HG03196 (cell line): ENCODE data around the gene DOHH.

Experiments used
- ATAC-seq: cut with Tn5 transposase; IDR thresholded peaks from one replicate; pipeline ENCODE4 v1.9.1; 2021; ENCODE audit not compliant: unreplicated experiment

The DOHH gene, protein sequence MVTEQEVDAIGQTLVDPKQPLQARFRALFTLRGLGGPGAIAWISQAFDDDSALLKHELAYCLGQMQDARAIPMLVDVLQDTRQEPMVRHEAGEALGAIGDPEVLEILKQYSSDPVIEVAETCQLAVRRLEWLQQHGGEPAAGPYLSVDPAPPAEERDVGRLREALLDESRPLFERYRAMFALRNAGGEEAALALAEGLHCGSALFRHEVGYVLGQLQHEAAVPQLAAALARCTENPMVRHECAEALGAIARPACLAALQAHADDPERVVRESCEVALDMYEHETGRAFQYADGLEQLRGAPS

GRCh38 chr19:3500429-3501101 is at the start of gene DOHH:
Gene DOHH, minus strand, starts transcription at chr19:3500674. Its CDS starts 3,860 bp downstream, at chr19:3496814.
- peak; percentile 82 for ATAC-seq

DNA sequence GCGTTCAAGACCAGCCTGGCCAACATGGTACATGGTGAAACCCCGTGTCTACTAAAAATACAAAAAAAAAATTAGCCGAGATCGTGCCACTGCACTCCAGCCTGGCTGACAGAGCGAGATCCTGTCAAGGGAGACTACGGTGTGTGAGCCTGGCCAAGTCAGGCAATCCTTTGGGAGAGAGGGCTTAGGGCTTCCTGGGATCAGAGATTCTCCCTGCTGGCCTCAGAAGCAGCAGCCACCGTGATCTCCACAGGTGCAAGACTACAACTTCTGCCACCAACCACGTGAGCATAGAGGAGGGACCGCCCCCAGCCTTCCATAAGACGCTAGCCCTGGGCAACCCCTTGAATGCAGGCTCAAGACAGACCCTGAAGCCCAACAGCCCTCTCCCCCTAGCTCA is 49.3 kb upstream of the DOHH start:
- ATAC-seq: no peak

DNA sequence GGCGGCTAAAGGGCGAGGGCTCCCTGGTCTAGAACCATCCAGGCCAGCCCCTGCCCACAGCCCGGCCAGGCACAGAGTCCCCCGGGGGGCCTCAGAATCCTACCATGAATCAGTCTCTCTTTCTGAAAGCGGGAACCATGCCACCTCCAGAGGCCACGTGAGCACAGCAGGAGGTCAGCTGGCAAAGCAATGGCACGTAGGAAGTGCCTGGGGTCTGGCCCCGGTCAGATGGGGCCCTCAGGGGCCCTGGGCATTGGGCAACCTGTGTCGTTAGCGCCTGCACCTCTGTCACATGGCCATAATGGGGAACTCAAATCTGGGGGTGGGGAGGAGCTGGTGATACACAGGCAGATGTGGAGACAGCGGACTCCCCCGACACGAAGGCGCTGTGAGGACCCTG is 48.1 kb upstream of the DOHH start:
- ATAC-seq: no peak

- no peak for ATAC-seq
These were observed 47.4 kb upstream of the DOHH start for GRCh38 chr19:3547767-3548282.

- ATAC-seq: no peak
These were observed 46.8 kb upstream of the DOHH start for GRCh38 chr19:3547301-3547731.

GRCh38 chr19:3546119-3546518 is 45.6 kb upstream of the DOHH start:
- ATAC-seq: no peak

DNA sequence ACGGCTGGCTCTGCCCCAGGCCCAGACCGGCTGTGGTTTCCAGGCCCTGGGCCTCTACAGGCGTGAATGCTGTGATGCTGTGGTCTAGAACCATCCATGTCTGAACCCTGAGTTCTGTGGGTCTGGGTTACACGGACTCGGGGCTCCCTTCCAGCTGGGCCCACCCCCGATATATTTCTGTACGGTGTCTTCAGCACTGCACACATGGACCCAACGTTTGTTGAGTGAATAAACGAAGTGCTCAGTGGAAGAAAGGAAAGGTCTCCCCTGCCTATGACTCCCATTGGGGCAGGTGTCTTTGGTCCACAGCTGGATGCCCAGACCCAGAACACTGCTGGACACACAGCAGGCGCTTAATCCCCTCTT is 45.2 kb upstream of the DOHH start:
- ATAC-seq: no peak

- no peak for ATAC-seq
These were observed 44.5 kb upstream of the DOHH start for GRCh38 chr19:3544742-3545668.

- no peak for ATAC-seq
These were observed 43.5 kb upstream of the DOHH start for GRCh38 chr19:3544058-3544376.

GRCh38 chr19:3543150-3544057 is 42.9 kb upstream of the DOHH start:
- ATAC-seq: no peak

- no peak for ATAC-seq
These were observed 39.3 kb upstream of the DOHH start for GRCh38 chr19:3539756-3540118.

DNA sequence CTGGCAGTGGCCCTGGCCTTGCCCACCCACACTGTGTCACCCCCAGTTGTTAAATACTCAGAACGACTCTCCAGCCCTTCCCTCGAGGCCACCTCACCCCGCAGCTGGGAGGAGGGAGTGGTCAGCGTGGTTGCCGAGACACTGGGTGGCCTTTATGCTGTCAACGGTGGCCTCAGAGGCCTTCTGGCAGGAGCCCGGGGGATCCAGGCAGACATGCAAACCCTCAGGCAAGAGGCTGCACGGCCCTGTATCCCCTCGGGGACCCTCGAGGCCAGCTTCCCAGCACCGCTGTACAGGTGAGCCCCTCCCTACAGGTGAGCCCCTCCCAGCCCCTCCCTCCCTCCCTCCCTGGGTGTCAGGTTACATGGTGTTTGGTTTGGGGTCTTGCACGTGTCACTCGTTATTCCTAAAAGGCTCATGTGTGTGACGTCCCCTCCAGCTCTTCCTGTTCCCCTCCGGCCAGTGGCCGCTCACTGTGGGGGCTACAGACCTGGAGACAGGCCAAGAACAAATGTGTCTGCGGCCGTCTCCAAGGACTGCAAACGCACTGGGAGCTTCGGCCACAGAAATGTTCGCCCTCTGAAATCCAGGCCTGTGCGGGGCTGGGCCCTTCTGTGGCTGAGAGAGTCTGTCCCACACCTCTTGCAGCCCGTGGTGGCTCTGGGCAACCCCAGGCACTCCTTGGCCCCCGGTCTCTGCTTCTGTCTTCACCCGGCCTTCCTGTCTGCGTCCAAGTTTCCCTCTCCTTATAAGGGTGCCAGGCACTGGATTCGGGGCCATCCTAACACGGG is 38.7 kb upstream of the DOHH start, which contains the start of gene TEKTIP1:
TSS of gene TEKTIP1 (plus strand) at position 210 of the 791 bp plus-strand sequence. CDS start at position 214, 4 bp downstream.
- ATAC-seq: no peak

DNA sequence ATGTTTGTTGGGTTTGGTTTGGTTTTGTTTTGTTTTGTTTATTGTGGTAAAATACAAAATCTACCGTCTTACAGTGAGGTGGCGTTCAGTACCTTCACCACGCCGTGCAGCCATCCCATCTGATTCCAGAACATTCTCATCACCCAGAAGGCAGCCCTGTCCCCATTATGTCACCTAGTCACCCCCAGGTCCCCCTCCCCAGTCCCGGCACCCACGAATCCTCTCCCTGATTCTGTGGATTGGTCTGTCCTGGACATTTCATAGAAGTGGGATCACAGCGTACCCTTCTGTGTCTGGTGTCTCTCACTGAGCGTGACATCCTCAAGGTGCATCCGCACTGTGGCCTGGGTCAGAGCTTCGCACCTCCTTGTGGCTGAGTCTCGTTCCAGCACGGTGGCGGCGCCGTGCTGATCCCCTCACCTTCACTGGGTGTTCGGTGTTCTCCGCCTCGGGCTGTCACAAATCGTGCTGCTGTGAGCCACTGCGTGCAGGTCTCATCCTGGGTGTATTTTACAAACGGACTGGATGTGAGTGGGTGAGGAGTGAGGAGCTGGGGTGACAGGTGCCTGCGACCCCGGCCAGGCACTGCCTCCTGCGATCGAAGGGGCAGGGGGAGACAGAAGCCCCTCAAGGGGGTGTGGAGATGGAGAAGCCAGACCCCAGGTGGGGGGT is 37.9 kb upstream of the DOHH start:
- ATAC-seq: no peak

DNA sequence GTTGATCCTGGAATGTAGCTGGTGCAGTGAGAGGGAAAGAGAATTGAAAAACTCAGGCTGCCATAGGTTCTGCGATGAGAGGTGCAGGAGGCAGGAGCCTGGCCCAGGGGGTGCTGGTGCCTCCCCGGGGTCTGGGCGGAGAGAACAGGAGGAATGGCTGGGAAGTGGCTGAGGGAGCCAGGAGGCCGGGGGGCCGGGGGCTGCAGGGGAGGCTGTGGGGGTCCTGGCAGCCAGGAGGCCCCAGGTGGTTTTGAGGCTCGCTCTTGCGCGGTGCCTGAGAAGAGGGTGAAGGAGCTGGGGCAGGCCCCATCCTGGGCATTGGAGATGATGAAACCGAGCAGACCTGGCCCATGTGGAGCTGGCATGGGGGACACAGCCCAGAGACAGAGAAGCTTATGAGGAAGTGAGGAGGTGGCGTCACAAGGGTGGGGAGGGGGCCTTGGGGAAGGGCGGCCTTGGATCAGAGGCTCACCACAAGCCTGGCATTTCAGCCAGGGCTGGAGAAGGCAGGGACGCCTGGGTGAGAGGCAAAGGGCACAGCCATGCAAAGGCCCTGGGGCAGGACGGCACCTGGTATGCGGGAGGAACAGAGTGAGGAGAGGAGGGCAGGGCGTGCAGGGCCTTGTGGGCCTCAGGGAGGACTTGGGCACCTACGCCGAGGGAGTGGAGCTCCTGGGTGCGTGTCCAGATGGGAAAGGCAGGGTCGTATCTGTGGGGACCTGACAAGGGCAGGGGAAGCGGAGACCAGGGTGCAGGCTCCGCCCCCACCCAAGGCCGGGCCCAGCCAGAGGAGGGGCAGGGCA is 37.2 kb upstream of the DOHH start:
- ATAC-seq: no peak

- no peak for ATAC-seq
These were observed 36.6 kb upstream of the DOHH start for GRCh38 chr19:3537101-3537437.

DNA sequence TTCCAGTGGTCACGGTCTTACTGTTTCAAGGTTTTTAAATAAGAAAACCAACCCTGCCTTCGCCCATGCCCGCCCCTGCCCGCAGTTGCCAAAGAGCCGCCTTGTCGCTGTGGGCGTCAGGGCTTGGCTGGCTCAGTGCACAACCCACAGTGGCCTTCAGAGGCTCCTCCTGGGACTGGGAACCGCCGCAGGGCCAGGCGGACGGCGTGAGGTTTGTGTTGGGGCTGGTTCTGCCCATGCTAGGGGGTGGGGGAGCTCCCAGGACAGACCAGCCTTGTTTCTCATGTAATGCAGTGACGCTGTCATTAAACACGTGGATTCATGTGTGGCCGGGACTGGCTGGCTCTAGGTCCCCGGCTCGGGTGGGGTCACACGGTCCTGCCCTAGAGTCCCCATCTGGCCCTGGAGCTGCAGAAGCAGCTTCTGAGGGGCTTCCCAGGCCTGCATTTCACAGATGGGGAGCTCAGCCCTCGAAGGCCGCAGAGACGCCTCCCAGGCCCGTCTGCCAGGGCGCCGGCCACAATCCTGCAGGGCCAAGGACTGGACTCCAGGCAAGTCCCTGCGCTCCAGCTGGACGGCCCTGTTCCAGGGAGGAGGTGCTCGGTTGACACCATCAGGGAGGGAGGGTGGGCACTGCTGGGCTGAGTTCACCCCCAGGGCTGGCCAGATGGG is 36.1 kb upstream of the DOHH start:
- no peak for ATAC-seq

- ATAC-seq: no peak
These were observed 35.5 kb upstream of the DOHH start for GRCh38 chr19:3535981-3536380.

DNA sequence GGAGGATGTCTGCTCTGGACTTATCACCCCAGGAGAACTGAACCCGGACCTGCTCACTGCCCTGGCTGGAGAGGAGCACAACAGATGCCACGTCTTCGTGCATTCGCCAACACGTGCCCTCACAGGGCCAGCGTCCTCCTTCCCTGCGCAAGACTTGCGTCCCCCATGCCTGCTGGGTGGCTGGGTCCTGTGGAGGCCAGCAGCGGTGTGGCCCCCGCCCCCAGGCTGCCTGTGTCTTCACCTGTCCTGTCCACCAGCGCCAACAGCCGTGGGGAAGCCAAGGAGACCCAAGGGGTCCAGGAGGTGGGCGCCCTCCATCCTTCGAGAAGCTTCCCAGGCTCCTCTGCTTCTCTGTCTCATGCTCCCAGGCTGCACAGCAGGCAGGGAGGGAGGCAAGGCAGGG is 35.1 kb upstream of the DOHH start:
- ATAC-seq: no peak
